HepG2 (cell line): Measurements from ENCODE around the gene GDAP1L1. TPM values are rescaled to one million over a fixed set of nuclear protein-coding genes. Genes with fewer than 3 reads are reported as not detected.
A peak's percentile ranks its signal among the peaks of the same experiment; 100 is the strongest.

ENCODE experiments used
- CENPX ChIP-seq: sonication (generic); formaldehyde crosslinking; IDR thresholded peaks from 2 replicates; pipeline ENCODE4 v1.9.0; 2021; ENCODE audit warnings: mild to moderate bottlenecking, missing genetic modification reagents, moderate library complexity
- EZH2 ChIP-seq: conservative IDR thresholded peaks from 2 replicates; pipeline ENCODE4 v1.6.1; 2012; ENCODE audit warnings: mild to moderate bottlenecking, low read depth, low read length, moderate library complexity
- FIP1L1 ChIP-seq: fragments of 200-400 bp; formaldehyde crosslinking; IDR thresholded peaks from 2 replicates; pipeline ENCODE4 v1.6.1; 2018; ENCODE audit warnings: low read depth, mild to moderate bottlenecking, low read length, moderate library complexity, borderline replicate concordance; ENCODE audit not compliant: insufficient read depth
- GATA4 ChIP-seq: sonication (generic); IDR thresholded peaks from 2 replicates; pipeline ENCODE4 v1.6.1; 2016; ENCODE audit warnings: antibody characterized with exemption, low read depth, borderline replicate concordance
- HMG20B ChIP-seq: conservative IDR thresholded peaks from 2 replicates; pipeline ENCODE4 v1.6.1; 2016; ENCODE audit warnings: missing genetic modification reagents, missing compliant biosample characterization
- HNF4A ChIP-seq: sonication (generic); formaldehyde crosslinking; IDR thresholded peaks from 2 replicates; pipeline ENCODE4 v1.4.0; 2020; ENCODE audit warnings: missing genetic modification reagents
- MEIS2 ChIP-seq: sonication (generic); formaldehyde crosslinking; IDR thresholded peaks from 2 replicates; pipeline ENCODE4 v1.9.0; 2021; ENCODE audit warnings: mild to moderate bottlenecking, missing genetic modification reagents
- NFE2L1 ChIP-seq: sonication (generic); formaldehyde crosslinking; IDR thresholded peaks from 2 replicates; pipeline ENCODE4 v1.4.0; 2020; ENCODE audit warnings: missing genetic modification reagents, mild to moderate bottlenecking, borderline replicate concordance
- NFKBIZ ChIP-seq: IDR thresholded peaks from 2 replicates; pipeline ENCODE4 v1.6.1; 2018; ENCODE audit warnings: missing genetic modification reagents, missing compliant biosample characterization
- NR2F2 ChIP-seq: IDR thresholded peaks from 2 replicates; pipeline ENCODE4 v1.6.1; 2012; ENCODE audit warnings: low read depth, inconsistent platforms, borderline replicate concordance
- PRMT3 ChIP-seq: sonication (generic); formaldehyde crosslinking; IDR thresholded peaks from 2 replicates; pipeline ENCODE4 v1.8.1; 2022; ENCODE audit warnings: low read depth, mild to moderate bottlenecking, moderate library complexity, missing genetic modification reagents, borderline replicate concordance
- REL ChIP-seq: sonication (generic); formaldehyde crosslinking; conservative IDR thresholded peaks from 2 replicates; pipeline ENCODE4 v1.8.0; 2022; ENCODE audit warnings: mild to moderate bottlenecking, missing genetic modification reagents, moderate library complexity
- RORA ChIP-seq: sonication (generic); formaldehyde crosslinking; IDR thresholded peaks from 2 replicates; pipeline ENCODE4 v1.5.0; 2020; ENCODE audit warnings: mild to moderate bottlenecking, missing genetic modification reagents, moderate library complexity
- RXRA ChIP-seq: sonication (generic); formaldehyde crosslinking; IDR thresholded peaks from 2 replicates; pipeline ENCODE4 v1.5.1; 2020; ENCODE audit warnings: missing genetic modification reagents
- SNAPC2 ChIP-seq: sonication (generic); formaldehyde crosslinking; IDR thresholded peaks from 2 replicates; pipeline ENCODE4 v1.8.1; 2022; ENCODE audit warnings: mild to moderate bottlenecking, missing genetic modification reagents
- TCF7L2 ChIP-seq: IDR thresholded peaks from 2 replicates; pipeline ENCODE4 v1.6.1; 2011; ENCODE audit warnings: mild to moderate bottlenecking, low read depth, low read length, moderate library complexity
- THYN1 ChIP-seq: sonication (generic); formaldehyde crosslinking; IDR thresholded peaks from 2 replicates; pipeline ENCODE4 v1.8.1; 2023; ENCODE audit warnings: low read depth, mild to moderate bottlenecking, moderate library complexity, missing genetic modification reagents, borderline replicate concordance
- TOPORS ChIP-seq: sonication (generic); formaldehyde crosslinking; IDR thresholded peaks from 2 replicates; pipeline ENCODE4 v1.8.0; 2023; ENCODE audit warnings: mild to moderate bottlenecking, missing genetic modification reagents
- ZBTB21 ChIP-seq: sonication (generic); formaldehyde crosslinking; IDR thresholded peaks from 2 replicates; pipeline ENCODE4 v1.4.0; 2020; ENCODE audit warnings: missing genetic modification reagents
- ZBTB7A ChIP-seq: sonication (generic); formaldehyde crosslinking; IDR thresholded peaks from 2 replicates; pipeline ENCODE4 v1.8.0; 2022; ENCODE audit warnings: mild to moderate bottlenecking, missing genetic modification reagents
- ZFP1 ChIP-seq: IDR thresholded peaks from 2 replicates; pipeline ENCODE4 v1.6.1; 2016
- ZNF138 ChIP-seq: sonication (generic); formaldehyde crosslinking; IDR thresholded peaks from 2 replicates; pipeline ENCODE4 v1.5.0; 2020; ENCODE audit warnings: mild to moderate bottlenecking, low read depth, missing genetic modification reagents
- ZNF543 ChIP-seq: sonication (generic); formaldehyde crosslinking; IDR thresholded peaks from 2 replicates; pipeline ENCODE4 v1.4.0; 2020; ENCODE audit warnings: mild to moderate bottlenecking, missing genetic modification reagents
- ZNF672 ChIP-seq: sonication (generic); formaldehyde crosslinking; IDR thresholded peaks from 2 replicates; pipeline ENCODE4 v1.8.1; 2022; ENCODE audit warnings: missing genetic modification reagents
- ZNF841 ChIP-seq: sonication (generic); formaldehyde crosslinking; IDR thresholded peaks from 2 replicates; pipeline ENCODE4 v1.8.1; 2023; ENCODE audit warnings: missing genetic modification reagents, borderline replicate concordance
- polyA plus RNA-seq, 8 experiments: library from polyadenylated mRNA; depleted of rRNA in 3 of 8; stranded (reverse) in 7 of 8; unstranded in 1 of 8; fragments of >200 nt; fragmentation: Illumina TruSeq in 4 of 8; extraction: Trizol in 4 of 8; gene quantifications; 2 replicates each; pipeline versions ENCODE4 v1.2.1 to v1.2.3, GENCODE V29; 2011 to 2016; ENCODE audit warnings: low read depth in 4 of 8, missing spikeins in 1 of 8, mixed read lengths in 1 of 8; ENCODE audit not compliant: insufficient read depth in 1 of 8
- total RNA-seq, 5 experiments: library from RNA; depleted of rRNA; stranded (reverse); fragments of >200 nt; fragmentation: Illumina TruSeq; extraction: Trizol; gene quantifications; 2 replicates each; pipeline ENCODE4 v1.2.3, GENCODE V29; 2016; ENCODE audit warnings: low read depth in 1 of 5
- TF ChIP-seq, protein P1 (sequence below): sonication (generic); formaldehyde crosslinking; IDR thresholded peaks from 2 replicates; pipeline ENCODE4 v1.9.0; 2021; ENCODE audit warnings: missing genetic modification reagents, mild to moderate bottlenecking, borderline replicate concordance
- TF ChIP-seq, protein P2 (sequence below): sonication (generic); formaldehyde crosslinking; conservative IDR thresholded peaks from 2 replicates; pipeline ENCODE4 v1.4.0; 2020; ENCODE audit warnings: missing genetic modification reagents

GDAP1L1 gene
- total and polyA plus RNA-seq, 2 of the 13 experiments (the other 11 are each of a cell fraction or from before 2014, with no cell fraction given), result 0.04 TPM; not detected in 1

DNA sequence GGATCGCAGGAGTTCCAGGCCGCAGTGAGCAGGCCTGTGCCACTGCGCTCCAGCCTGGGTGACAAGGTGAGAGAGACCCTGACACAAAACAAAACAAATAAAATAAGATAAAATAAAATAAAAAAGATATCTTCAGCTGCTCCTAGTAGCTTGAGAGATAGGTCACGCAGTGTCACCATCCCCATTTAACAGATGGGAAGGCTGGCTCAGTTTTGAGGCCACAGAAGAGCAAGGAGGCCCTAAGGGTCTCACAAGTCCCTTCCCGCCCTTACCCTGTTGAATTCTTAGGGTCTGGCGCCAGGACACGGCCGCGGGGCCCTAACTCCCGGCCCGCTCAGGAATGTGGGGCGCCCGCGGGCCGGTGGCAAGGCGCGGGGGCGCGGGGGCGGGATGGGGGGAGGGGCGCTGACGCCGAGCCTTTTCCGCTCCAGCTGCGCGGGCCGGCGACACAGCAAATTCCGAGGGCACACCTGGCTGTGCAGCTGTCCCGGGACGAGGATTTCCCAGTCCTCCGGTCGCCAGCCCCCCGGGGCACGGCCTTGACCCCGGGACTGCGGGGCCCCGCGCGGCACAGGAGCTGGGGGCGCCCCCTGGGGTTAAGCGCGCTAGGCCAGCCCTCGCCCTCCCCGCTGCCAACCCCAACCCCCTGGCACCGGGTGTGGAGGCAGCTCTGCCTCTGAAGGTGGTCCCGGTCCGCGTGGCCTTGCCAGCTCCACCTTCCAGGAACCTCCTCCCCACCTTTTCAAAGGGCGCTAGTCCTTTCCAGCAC, 79.5 kb downstream of the GDAP1L1 start (continued):
- TF ChIP-seq HMG20B (CRISPR knock-in tag) (0 out of 2 replicates have a peak, but pooled peaks have one; percentile 21), ZNF543 (CRISPR knock-in tag) (peak; percentile 61; the same call in 1 of the 2 replicates), TCF7L2 (no peak), RXRA (CRISPR knock-in tag) (peak; percentile 83), FIP1L1 (no peak), ZFP1 (CRISPR knock-in tag) (no peak), ZBTB7A (CRISPR knock-in tag) (peak; percentile 73), PRMT3 (CRISPR knock-in tag) (no peak), NFKBIZ (CRISPR knock-in tag) (no peak), REL (CRISPR knock-in tag) (0 out of 2 replicates have a peak, but pooled peaks have one; percentile 47), NFE2L1 (no peak), MEIS2 (CRISPR knock-in tag) (peak; percentile 44; the same call in 1 of the 2 replicates), ZNF841 (CRISPR knock-in tag) (no peak), THYN1 (no peak), ZBTB21 (CRISPR knock-in tag) (no peak), ZNF672 (CRISPR knock-in tag) (no peak), CENPX (no peak), GATA4 (no peak), RORA (CRISPR knock-in tag) (no peak), SNAPC2 (CRISPR knock-in tag) (no peak), NR2F2 (peak; percentile 36; the same call in 1 of the 2 replicates), ZNF138 (no peak), HNF4A (CRISPR knock-in tag) (peak; percentile 69), TOPORS (no peak), EZH2 (no peak)
- TF ChIP-seq, protein P1, sequence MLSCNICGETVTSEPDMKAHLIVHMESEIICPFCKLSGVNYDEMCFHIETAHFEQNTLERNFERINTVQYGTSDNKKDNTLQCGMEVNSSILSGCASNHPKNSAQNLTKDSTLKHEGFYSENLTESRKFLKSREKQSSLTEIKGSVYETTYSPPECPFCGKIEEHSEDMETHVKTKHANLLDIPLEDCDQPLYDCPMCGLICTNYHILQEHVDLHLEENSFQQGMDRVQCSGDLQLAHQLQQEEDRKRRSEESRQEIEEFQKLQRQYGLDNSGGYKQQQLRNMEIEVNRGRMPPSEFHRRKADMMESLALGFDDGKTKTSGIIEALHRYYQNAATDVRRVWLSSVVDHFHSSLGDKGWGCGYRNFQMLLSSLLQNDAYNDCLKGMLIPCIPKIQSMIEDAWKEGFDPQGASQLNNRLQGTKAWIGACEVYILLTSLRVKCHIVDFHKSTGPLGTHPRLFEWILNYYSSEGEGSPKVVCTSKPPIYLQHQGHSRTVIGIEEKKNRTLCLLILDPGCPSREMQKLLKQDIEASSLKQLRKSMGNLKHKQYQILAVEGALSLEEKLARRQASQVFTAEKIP (CRISPR knock-in tag), result no peak
- TF ChIP-seq, protein P2, sequence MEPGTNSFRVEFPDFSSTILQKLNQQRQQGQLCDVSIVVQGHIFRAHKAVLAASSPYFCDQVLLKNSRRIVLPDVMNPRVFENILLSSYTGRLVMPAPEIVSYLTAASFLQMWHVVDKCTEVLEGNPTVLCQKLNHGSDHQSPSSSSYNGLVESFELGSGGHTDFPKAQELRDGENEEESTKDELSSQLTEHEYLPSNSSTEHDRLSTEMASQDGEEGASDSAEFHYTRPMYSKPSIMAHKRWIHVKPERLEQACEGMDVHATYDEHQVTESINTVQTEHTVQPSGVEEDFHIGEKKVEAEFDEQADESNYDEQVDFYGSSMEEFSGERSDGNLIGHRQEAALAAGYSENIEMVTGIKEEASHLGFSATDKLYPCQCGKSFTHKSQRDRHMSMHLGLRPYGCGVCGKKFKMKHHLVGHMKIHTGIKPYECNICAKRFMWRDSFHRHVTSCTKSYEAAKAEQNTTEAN, result no peak
